GM20431 (cell line): ENCODE results near the gene CYB5B.
"Not testable (repeated sequence)": the region's sequence is repeated elsewhere in the genome, so short reads cannot be mapped to it uniquely, and the experiment has no call there.

Source experiments
- in situ Hi-C: fragments of 300-500 bp; cut with MseI, MboI; formaldehyde crosslinking; loops from one replicate; pipeline ENCODE4 v1.15.0; 2020; ENCODE audit warnings: low sequenced_read_pairs; ENCODE audit not compliant: unreplicated experiment

CYB5B gene

GRCh38 chr16:69407702-69408323 lies 16.6 kb upstream of the CYB5B start:
- in situ Hi-C loops, result no loop called here

- in situ Hi-C loops, result no loop called here
Measured at GRCh38 chr16:69408475-69408874, 15.9 kb upstream of the CYB5B start.

DNA sequence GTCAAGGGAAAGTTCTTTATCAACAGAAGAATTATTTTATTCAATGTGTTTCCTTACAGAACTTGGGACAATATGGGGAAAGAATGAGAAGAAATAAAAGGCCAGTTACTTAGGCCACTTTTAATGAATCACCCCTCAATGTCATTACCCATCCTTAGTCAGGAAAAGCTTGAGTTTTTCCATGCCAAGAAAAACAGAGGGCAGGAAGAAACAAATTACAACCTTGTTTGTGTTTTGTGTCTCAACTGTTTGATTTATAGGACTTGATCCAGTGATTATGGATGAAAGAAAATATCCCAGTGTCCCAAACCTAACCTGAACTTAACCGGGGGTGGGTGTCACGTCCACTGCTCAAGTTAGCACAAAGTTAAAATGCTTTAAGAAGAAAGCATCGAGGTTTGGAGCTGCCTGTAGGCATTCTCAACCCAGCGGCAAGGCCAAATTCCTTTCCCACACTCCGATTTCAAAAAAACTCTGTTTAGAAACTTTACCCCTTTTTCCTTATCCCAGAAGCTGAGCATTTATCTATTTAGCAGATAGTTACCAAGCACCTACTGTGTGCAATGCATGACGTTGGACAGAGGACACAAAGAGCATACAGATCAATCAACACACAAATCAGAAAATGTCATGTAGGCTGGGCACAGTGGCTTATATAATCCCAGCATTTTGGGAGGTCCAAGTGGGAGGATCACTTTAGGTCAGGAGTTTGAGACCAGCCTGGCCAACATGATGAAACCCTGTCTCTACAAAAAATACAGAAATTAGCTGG lies 14.0 kb upstream of the CYB5B start:
- in situ Hi-C loops, result no loop called here

- in situ Hi-C loops, result no loop called here
Measured at GRCh38 chr16:69411064-69411985, 13.1 kb upstream of the CYB5B start.

DNA sequence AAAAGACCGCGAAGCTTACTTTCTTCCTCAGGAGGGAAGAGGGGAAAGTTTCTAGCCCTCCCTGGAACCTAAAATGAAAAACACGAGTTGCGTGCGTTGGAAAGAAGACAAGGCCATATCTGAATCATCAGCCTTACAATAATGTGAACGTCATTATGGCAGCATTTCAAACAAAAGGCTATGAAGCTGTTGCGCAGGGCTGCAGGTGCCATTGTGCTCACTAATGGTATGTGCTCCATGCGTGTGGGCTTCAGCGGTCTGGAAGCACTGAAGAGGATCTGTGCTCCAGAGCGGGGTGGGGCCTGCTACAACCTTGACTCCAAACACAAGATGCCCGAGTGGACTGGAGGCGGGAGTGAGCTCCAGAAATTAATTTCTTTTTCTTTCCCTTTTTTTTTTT lies 12.1 kb upstream of the CYB5B start:
- in situ Hi-C loops, result no loop called here

DNA sequence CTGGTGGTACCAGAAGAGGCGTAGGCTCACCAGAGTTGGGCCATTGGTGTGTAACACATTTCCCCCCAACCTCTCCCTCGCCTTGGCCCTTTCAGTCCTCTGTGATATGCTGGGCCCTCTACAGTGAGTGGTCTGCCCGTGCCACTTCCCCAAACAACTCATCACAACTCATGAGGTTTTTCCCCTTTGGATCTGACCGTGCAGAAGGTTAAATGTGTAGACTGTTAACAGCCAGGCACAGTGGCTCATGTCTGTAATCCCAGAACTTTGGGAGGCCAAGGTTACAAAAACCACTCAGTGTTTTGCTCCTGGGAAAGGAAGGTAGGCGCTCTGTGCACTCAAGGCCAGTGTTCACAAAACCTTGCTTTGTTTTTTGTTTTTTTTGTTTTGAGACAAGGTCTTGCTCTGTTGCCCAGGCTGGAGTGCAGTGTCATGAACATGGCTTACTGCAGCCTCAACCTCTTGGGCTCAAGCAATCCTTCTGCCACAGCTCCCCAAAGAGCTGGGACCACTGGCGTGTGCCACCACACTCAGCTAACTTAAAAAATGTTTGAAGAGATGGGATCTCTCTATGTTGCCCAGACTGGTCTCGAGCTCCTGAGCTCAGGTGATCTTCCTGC lies 11.3 kb upstream of the CYB5B start:
- in situ Hi-C loops, result no loop called here

DNA sequence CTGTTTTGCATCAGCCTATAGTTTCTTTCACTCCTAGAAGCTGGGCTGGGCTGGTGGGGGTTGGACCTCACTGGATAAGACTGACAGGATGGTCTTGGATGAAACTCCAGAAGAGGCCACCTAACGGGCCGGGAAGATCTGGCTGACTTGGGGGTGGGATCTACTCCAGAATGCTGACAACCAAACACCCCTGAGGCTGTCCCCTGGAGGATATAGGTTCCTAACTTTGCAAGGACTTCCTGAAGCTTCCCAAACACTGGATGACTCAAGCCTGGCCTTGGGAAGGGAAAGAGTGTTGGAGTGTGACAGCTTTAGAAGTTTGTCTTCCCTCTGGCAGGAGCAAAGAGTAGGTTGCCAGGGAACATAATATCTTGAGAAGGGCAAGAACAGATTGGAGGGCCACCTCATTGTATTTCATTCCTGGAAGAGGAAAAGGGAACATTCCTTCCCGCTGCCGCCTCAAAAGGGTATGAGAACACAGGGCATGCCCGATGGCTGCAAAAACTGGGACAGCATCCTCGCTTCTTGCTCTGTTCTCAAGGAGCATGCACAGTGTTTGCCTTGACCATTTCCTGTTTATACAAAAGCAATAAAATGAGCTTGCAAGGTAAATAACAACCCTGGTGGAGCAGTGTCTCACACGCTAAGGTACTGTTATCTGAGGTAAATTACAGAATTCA lies 6.8 kb upstream of the CYB5B start:
- in situ Hi-C loops, result no loop called here

DNA sequence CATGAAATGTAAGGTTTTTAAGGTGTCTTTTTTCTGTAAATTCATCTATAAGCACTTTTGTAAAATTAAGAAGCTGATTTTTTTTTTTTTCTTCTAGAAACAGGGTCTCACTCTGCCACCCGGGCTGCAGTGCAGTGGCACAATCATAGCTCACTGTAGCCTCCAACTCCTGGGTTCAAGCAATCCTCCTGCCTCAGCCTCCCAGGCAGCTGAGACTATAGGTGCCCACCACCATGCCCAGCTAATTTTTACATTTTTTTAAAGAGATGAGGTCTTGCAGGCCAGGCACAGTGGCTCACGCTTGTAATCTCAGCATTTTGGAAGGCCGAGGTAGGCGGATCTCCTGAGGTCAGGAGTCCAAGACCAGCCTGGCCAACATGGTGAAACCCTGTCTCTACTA lies 4.5 kb upstream of the CYB5B start:
- in situ Hi-C loops, result no loop called here

- in situ Hi-C loops, result no loop called here
Measured at GRCh38 chr16:69423189-69423588, 1.2 kb upstream of the CYB5B start.

DNA sequence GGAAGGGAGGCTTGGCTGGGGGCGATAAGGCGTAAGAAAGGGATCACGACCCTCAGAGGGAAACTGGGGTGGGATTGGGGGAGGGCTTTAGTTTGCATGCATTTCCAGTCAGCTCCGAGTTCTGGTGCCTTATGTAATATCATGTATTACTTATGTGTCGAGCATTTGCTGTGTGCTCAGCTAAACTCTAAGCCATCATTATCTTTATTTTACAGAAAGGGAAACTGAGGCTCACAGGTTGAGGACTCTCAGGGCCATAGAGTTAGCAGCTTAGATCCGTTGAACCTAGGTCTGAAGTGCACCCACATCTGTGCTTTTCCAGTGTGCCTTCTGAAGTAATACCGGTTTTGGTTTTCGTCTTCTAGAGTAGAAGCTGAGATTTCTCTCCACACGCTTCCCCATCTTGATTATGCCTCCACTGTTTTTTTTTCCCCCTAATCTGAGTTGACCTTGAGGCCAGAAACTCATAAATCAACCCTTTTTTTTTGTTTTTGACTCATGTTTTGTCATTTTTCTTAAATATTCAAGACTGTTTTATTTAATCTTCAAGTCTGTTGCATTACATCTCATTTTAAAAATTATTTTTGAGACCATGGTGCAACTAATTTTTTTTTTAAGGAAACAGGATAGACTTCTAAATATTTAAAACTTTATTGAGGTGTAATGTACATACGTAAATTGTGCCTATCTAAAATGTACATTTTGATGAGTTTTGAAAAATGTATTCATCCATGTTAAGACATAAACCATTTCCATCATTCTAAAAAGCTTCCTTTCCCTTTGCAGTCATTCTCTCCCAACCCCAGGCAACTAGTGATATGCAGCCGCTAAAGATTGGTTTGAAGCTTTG lies 741 bp downstream of the CYB5B start:
- in situ Hi-C loops, result no loop called here

DNA sequence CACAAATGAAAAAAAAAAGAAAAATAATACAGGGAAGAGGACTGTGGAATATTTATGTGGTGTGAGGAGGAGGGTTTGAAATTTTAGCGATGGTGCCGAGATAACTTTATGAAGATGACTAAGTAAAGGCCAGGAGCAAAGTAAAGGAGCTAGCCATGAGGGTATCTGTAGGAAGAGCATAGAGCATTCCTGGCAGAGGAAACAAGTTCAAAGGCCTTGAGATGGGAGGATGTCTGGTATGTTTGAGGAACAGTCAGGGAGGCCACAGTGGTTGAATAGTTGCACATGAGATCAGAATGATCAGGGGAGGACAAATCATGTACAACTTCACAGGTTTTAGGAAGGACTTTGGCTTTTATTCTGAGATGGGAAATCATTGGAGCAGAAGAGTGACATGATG lies 4.2 kb downstream of the CYB5B start:
- in situ Hi-C loops, result no loop called here

DNA sequence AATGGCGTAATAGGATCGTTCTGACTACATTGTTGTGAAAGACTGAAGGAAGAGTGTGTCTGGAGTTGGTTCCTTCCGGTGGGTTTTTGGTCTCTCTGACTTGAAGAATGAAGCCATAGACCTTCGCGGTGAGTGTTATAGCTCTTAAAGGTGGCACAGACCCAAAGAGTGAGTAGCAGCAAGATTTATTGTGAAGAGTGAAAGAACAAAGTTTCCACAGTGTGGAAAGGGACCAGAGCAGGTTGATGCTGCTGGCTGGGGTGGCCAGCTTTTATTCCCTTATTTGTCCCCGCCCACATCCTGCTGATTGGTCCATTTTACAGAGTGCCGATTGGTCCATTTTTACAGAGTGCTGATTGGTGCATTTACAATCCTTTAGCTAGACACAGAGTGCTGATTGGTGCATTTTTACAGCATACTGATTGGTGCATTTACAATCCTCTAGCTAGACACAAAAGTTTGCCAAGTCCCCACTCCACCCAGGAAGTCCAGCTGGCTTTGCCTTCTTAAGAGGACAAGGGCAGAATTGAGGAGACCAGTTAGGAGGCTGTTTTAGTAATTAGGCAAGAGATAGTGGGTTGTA lies 4.7 kb downstream of the CYB5B start:
- in situ Hi-C loops, result not testable (repeated sequence)

DNA sequence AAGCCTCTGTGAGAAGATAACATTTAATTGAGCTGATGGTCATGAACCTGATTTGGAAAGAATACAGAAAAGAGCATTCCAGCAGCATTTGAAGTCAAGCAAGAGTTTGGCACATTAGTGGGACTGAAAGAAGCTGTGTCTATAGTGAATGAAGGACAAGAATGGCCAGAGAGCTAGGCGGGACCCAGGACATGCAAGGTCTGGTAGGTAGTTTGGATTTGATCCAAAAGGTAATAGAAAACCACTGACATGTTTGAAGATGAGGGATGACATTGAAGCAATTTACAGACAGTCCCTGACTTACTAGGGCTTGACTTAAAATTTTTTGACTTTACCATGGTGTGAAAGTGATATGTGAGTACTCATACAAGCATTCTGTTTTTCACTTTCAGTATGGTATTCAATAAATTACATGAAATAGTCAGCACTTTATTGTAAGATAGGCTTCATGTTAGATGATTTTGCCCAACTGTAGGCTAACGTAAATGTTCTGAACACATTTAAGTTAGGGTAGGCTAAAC lies 7.6 kb downstream of the CYB5B start:
- in situ Hi-C loops, result no loop called here

GRCh38 chr16:69434066-69434465 lies 9.6 kb downstream of the CYB5B start:
- in situ Hi-C loops, result no loop called here

DNA sequence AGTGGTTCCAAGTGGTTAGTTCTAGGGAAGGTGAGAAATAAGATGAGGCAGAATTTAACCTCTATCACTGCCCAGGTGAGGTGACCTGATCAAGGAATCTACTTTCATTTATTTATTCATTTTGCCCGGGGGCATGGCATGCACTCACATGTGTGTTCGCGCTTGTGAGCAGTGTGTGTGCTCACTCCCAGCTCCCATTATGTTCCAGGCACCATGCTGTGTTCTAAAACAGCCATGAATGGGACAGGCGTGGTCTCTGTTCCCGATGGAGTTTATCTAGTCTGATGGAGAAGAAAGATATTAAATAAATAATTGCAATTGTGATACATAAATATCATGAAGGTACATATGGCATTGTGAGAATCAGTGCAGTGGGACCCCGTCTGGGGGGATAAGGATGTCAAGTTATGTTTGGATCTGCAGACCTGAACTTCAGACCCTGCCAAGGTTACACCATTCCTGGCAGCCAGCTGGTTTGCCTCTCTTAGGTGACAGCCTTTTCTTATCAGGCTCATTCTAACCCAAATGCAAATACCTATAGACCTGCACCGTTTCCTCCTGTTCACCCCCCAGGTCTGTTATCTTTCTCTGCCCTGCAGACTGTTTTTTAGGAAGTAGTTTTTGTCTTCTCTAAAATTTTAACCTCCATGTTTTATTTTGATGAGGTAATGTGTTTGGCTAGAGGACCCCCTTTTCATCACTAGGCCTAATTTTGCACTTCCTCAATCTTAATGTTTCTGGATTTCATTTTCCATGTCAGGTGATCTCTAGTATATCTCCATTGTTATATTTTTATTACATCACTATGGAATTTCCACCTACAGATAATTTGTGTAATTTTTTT lies 11.8 kb downstream of the CYB5B start:
- in situ Hi-C loops, result no loop called here

- in situ Hi-C loops, result no loop called here
Measured at GRCh38 chr16:69436896-69437295, 12.5 kb downstream of the CYB5B start.

- in situ Hi-C loops, result no loop called here
Measured at GRCh38 chr16:69438465-69438864, 14.0 kb downstream of the CYB5B start.

GRCh38 chr16:69440250-69440649 lies 15.8 kb downstream of the CYB5B start:
- in situ Hi-C loops, result no loop called here
